SU-DHL-6 (cell line): ENCODE results near the gene RYR2.

ENCODE experiments used
- H2AFZ ChIP-seq: fragments of 200-600 bp; sonication (generic); 2 replicates; pipeline ENCODE4 v1.6.1; 2014; ENCODE audit warnings: low read depth, mild to moderate bottlenecking, moderate library complexity, mixed read lengths, antibody characterized with exemption, low read length; ENCODE audit not compliant: severe bottlenecking
- H3F3A ChIP-seq: fragments of 200-600 bp; shearing (Covaris generic); 2 replicates; pipeline ENCODE4 v1.6.0; 2016; ENCODE audit warnings: antibody characterized with exemption, mild to moderate bottlenecking; ENCODE audit not compliant: insufficient read depth
- H3K27ac ChIP-seq: fragments of 200-600 bp; sonication (generic); 2 replicates; pipeline ENCODE4 v1.5.1; 2016; ENCODE audit warnings: low read depth, mild to moderate bottlenecking, low read length, moderate library complexity, mixed read lengths
- H3K27me3 ChIP-seq: fragments of 200-600 bp; sonication (generic), shearing (Covaris generic); 2 replicates; pipeline ENCODE4 v1.6.0; 2014; ENCODE audit warnings: mild to moderate bottlenecking, low read length
- H3K36me3 ChIP-seq: fragments of 200-600 bp; sonication (generic); 2 replicates; pipeline ENCODE4 v1.6.1; 2014; ENCODE audit warnings: mild to moderate bottlenecking, low read length, mixed read lengths
- H3K4me2 ChIP-seq: fragments of 300-600, 200-600 bp; shearing (Covaris generic), sonication (generic); 2 replicates; pipeline ENCODE4 v1.6.0; 2014; ENCODE audit warnings: low read length, low read depth, mild to moderate bottlenecking; ENCODE audit not compliant: poor library complexity, severe bottlenecking
- H3K4me3 ChIP-seq: fragments of 200-600 bp; sonication (generic); 2 replicates; pipeline ENCODE4 v1.5.1; 2014; ENCODE audit warnings: antibody characterized with exemption, low read length, mild to moderate bottlenecking, mixed read lengths; ENCODE audit not compliant: insufficient read depth, poor library complexity, severe bottlenecking
- H3K79me2 ChIP-seq: fragments of 200-600 bp; sonication (generic); 2 replicates; pipeline ENCODE4 v1.6.1; 2014; ENCODE audit warnings: mild to moderate bottlenecking, low read length, moderate library complexity; ENCODE audit not compliant: insufficient read depth
- H3K9ac ChIP-seq: fragments of 200-600 bp; sonication (generic); 2 replicates; pipeline ENCODE4 v1.7.0; 2014; ENCODE audit warnings: mild to moderate bottlenecking, low read length
- H3K9me2 ChIP-seq: fragments of 200-600 bp; sonication (generic); replicated peaks from 2 replicates; pipeline ENCODE4 v1.6.1; 2014; ENCODE audit warnings: low read length; ENCODE audit not compliant: insufficient read depth
- H3K9me3 ChIP-seq: fragments of 200-600 bp; sonication (generic); 2 replicates; pipeline ENCODE4 v1.6.1; 2014; ENCODE audit warnings: low read length, mixed read lengths; ENCODE audit not compliant: insufficient read depth
- H4K20me1 ChIP-seq: fragments of 200-600 bp; sonication (generic); 2 replicates; pipeline ENCODE4 v1.6.1; 2014; ENCODE audit warnings: low read depth, mild to moderate bottlenecking, antibody characterized with exemption, low read length, moderate library complexity, mixed read lengths
- EZH2phosphoT487 ChIP-seq: fragments of 200-600 bp; sonication (generic), shearing (Covaris generic); conservative IDR thresholded peaks from 2 replicates; pipeline ENCODE4 v1.6.1; 2018; ENCODE audit warnings: mild to moderate bottlenecking, antibody characterized with exemption, low read length, moderate library complexity, mixed read lengths
- TF ChIP-seq, protein P1 (sequence below): fragments of 200-600 bp; sonication (generic); IDR thresholded peaks from one replicate; pipeline ENCODE4 v1.5.1; 2017; ENCODE audit warnings: antibody characterized with exemption, mild to moderate bottlenecking, low read length, moderate library complexity; ENCODE audit not compliant: insufficient read depth, poor library complexity, severe bottlenecking

The RYR2 gene

DNA sequence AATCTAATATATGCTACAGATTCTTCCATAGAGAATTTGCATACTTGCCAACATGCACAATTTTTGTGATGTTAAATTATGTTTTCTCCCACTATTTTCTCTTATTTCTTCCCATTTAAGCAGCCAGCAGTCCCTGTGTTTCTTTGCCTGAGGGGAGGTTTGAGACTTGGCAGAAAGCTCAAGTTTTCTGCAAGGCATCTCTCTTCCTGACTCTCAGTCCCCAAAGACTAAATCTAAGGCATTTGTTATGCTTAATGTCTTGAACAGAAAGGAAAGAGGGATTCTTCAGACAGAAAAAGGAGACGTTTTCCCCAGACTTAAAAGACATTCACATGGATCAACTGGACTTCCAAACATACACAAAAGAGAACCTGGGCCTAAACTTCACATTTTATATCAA is 354.4 kb downstream of the RYR2 start:
- no peak overlapping the region for H3K4me2 ChIP-seq
- no peaks in the 10 kb centered on the region for H4K20me1 ChIP-seq
- no peaks in the 10 kb centered on the region for H3K9me2 ChIP-seq
- no peaks in the 10 kb centered on the region for H3K27me3 ChIP-seq
- H3K9ac ChIP-seq, result no peak overlapping the region
- H3K79me2 ChIP-seq, result no peaks in the 10 kb centered on the region
- H3F3A ChIP-seq, result no peaks in the 10 kb centered on the region
- no peak for TF ChIP-seq EZH2phosphoT487
- TF ChIP-seq, protein P1, sequence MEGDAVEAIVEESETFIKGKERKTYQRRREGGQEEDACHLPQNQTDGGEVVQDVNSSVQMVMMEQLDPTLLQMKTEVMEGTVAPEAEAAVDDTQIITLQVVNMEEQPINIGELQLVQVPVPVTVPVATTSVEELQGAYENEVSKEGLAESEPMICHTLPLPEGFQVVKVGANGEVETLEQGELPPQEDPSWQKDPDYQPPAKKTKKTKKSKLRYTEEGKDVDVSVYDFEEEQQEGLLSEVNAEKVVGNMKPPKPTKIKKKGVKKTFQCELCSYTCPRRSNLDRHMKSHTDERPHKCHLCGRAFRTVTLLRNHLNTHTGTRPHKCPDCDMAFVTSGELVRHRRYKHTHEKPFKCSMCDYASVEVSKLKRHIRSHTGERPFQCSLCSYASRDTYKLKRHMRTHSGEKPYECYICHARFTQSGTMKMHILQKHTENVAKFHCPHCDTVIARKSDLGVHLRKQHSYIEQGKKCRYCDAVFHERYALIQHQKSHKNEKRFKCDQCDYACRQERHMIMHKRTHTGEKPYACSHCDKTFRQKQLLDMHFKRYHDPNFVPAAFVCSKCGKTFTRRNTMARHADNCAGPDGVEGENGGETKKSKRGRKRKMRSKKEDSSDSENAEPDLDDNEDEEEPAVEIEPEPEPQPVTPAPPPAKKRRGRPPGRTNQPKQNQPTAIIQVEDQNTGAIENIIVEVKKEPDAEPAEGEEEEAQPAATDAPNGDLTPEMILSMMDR, result no peak
- no peaks in the 10 kb centered on the region for H3K9me3 ChIP-seq
- no peak overlapping the region for H2AFZ ChIP-seq
- H3K4me3 ChIP-seq, result no peak overlapping the region
- H3K27ac ChIP-seq, result no peak overlapping the region
- no peaks in the 10 kb centered on the region for H3K36me3 ChIP-seq

DNA sequence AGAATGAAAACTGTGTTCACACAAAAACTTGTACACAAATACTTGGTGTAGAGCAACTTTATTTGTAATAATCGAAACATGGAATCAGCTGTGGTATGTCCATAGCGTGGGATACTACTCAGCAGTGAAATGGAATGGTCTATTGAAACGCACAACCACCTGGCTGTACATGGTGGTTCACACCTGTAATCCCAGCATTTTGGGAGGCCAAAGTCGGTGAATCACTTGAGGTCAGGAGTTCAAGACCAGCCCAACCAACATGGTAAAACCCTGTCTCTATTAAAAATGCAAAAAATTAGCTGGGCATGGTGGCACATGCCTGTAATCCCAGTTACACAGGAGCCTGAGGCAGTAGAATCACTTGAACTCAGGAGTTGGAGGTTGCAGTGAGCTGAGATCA is 356.8 kb downstream of the RYR2 start:
- H4K20me1 ChIP-seq, result no peaks in the 10 kb centered on the region
- no peaks in the 10 kb centered on the region for H3K79me2 ChIP-seq
- H3K4me2 ChIP-seq, result no peak overlapping the region
- no peaks in the 10 kb centered on the region for H3F3A ChIP-seq
- H3K4me3 ChIP-seq, result no peak overlapping the region
- H3K9ac ChIP-seq, result no peak overlapping the region
- H3K27ac ChIP-seq, result no peak overlapping the region
- H3K9me3 ChIP-seq, result no peaks in the 10 kb centered on the region
- H3K27me3 ChIP-seq, result no peaks in the 10 kb centered on the region
- H2AFZ ChIP-seq, result no peak overlapping the region
- no peaks in the 10 kb centered on the region for H3K36me3 ChIP-seq
- H3K9me2 ChIP-seq, result no peaks in the 10 kb centered on the region
- TF ChIP-seq EZH2phosphoT487, result no peak
- TF ChIP-seq, protein P1, result no peak

DNA sequence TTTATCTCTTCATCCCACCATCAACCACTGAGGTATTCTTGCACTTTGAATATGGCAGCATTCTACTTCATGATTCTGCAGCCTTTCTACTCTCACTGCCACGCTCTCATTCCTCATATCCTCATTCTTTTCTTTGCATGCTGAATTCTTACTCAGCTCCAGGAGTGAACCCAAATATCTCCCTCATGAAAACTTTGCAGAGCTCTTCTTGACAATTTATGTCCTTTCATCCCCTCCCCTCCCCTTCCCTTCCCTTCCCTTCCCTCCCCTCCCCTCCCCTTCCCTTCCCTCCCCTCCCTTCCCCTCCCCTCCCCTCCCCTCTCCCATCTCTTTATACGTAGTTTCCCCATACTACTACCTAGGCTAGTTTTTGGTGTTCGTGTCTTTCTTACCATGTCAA is 363.9 kb downstream of the RYR2 start:
- Histone ChIP-seq H3K36me3 (no peaks in the 10 kb centered on the region), H3K9me2 (no peaks in the 10 kb centered on the region), H2AFZ (no peak overlapping the region), H3K4me2 (no peak overlapping the region), H4K20me1 (no peaks in the 10 kb centered on the region), H3K27me3 (no peaks in the 10 kb centered on the region), H3K9ac (no peak overlapping the region), H3K27ac (no peak overlapping the region), H3K4me3 (no peak overlapping the region), H3F3A (no peaks in the 10 kb centered on the region), H3K79me2 (no peaks in the 10 kb centered on the region), H3K9me3 (no peaks in the 10 kb centered on the region)
- TF ChIP-seq EZH2phosphoT487, result no peak
- TF ChIP-seq, protein P1, result no peak
